NCI-H1092 treated with DMSO at 0.1 percent for 48 hours (cell line): ENCODE measurements around the gene WNK2.

ENCODE experiments used
- DNase-seq: peaks from one replicate; lab custom pipeline; 2025; lab: John Stamatoyannopoulos, UW

WNK2 gene

DNA sequence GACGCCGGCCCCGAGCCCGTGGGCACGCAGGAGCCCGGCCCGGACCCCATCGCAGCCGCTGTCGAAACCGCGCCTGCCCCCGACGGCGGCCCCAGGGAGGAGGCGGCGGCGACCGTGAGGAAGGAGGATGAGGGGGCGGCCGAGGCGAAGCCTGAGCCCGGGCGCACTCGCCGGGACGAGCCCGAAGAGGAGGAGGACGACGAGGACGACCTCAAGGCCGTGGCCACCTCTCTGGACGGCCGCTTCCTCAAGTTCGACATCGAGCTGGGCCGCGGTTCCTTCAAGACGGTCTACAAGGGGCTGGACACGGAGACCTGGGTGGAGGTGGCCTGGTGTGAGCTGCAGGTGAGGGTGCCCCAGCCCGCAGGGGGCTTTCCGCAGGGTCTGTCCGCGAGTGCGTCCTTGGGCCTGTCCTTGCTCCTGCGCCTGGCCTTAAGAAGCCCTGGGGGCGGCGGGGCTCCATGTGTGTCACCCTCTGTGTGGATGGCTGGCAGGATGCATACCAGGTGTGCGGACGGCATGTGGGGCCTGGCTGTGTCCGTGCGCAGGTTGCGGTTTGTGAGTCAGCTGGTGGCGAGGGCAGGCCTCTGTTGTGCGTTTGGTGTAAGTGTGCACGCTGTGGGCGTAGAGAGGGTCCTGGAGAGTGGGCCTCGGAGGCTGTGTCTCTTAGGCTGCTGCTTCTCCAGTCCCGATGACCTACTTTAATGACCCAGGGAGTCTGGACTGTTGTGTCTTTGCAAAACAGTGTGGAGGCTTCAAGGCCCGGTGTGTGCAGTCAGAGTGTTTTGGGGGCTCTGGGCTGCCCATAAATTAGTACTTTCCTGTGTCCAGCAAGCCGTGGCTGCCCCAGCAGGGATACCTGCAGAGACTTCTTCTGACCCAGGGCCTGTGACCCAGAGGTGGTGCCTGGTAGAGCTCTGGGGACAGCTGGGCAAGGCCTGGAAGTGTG is 1.6 kb downstream of the WNK2 start:
- no peak for DNase-seq

DNA sequence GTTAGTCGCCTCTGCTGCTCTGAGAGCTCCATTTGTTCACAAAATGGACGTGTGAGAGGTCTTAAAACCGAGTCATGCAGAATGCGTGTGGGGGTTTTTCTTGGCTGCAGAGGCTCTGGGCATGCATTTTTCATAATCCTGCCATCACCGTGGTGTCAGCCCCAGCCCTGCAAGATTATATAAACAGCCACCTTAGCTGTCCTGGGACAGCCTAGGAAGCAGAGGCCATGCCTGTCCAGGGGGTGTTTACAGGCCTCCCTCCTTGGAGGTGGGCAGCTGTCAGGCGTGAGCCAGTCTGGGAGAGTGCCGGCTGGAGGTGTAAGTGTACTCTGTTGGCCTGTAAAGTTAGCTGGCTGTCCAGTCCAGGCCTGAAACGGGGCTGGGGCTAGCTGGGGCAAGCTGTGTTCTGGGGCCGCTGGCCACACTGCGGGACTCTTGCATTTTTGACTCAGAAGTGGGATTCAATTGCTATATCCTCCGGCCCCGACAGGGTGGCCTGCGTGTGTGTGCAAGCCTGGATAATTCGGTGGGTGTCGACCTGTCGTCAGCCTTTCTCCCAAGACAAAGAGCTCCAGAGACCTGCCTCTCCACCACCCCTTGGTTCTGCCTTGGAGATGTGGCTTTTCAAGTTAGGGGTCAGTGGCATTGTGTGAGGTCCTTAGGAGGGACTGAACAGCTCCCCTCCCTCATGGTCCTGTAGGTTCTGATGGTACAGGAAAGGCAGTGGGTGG is 2.4 kb downstream of the WNK2 start:
- no peak for DNase-seq

GRCh38 chr9:93187047-93187446 is 3.1 kb downstream of the WNK2 start:
- DNase-seq: no peak

- DNase-seq: no peak
These were observed 3.6 kb downstream of the WNK2 start for GRCh38 chr9:93187574-93187973.

GRCh38 chr9:93188426-93189368 is 4.8 kb downstream of the WNK2 start:
- no peak for DNase-seq

GRCh38 chr9:93189369-93190132 is 5.6 kb downstream of the WNK2 start:
- no peak for DNase-seq

DNA sequence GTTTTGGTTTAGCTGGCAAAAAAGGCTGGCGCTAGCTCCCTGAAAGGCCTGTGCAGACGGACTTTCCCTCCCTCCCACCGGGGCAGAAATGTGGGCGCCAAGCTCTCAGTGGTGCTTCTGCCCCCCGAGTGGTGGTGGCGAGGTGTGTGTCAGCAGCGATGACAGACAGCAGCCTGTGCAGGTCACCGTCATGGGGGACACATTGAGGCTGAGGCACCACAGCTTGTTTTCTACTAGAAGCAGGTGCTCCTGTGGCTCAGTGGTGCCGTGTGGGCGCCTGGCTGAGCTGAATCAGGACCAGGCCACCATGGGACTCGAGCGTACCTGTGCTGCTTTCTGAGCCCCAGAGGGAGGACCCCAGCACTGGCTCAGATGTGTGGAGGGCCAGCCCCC is 6.2 kb downstream of the WNK2 start:
- DNase-seq: no peak

DNA sequence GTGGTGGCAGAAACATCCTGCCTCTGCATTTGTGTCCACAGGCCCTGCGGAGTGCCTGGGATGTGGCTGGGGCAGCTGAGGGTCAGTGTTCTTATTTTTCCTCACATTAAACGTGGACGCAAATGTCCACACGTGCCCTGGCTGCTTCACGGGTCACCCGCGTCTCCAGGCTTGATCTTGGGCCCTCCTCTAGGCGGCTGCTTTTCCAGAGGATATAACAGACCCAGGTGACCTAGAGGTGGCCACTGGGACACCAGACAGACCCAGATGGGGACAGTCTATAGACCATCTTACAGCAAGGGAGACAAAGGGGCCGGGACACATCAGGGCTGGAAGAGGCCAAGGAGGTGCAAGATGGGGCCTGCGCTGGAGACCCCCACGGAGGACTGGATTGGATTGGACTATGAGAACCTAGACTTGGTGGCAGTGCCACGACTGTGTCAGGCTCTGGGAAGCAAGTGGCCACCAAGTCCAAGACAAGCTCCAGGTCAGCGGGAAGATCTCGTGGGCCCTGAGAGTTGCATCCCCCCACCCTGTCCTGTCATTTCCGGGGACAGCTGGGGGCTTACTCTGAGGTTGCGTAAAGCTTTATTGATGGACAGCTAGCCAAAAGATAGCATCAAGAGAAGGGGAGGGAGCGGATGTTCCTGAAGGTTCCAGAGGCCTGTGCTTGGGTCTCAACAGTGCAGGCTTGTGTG is 6.9 kb downstream of the WNK2 start:
- no peak for DNase-seq

DNA sequence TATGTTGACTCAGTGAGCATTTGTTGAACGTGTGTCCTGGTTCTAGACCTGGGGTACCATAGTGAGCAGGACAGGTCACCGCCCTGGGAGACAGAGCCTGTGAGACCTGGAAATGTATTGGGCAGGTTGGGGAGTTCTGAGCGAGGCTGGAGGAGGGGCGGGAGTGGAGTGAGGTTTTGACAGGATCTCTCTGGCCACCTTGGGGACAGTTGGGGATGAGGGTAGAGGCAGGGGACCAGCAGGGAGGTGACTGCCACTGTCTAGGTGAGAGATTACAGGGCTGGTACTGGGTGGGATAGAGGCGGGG is 7.4 kb downstream of the WNK2 start:
- no peak for DNase-seq

DNA sequence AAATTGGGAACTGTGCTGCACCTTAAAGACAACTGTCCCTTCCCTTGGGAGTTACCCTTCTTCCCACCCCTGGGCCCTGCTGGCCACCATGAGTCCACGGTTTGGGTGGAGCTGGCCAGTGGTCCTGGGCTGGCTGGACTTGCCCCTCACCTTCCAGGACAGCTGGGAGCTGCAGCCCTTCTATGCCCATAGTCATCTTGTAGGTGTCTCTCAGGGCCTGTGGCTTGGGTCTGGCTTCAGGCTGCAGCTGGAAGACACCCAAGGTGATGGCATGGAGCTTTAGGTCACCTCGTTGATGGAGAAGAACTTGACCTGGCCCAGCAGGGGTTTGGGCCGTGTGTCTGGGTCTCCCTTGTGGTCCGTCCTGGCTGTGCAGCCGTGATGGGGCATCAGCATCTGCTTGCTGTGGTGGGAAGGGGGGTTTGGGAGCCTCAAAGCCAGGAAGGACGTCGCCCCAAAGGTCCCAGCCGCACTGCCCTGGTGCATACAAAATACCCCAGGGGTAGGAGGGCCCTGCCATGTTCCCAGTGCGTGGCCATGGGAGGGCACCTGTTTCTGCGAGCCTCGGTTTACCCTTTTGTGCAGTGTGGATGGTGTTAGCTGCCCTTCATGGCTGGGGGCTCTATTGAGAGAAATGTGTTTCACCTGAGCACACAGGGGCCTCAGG is 8.9 kb downstream of the WNK2 start:
- no peak for DNase-seq

- peak; percentile 80 for DNase-seq
These were observed 9.7 kb downstream of the WNK2 start for GRCh38 chr9:93193388-93194220.

DNA sequence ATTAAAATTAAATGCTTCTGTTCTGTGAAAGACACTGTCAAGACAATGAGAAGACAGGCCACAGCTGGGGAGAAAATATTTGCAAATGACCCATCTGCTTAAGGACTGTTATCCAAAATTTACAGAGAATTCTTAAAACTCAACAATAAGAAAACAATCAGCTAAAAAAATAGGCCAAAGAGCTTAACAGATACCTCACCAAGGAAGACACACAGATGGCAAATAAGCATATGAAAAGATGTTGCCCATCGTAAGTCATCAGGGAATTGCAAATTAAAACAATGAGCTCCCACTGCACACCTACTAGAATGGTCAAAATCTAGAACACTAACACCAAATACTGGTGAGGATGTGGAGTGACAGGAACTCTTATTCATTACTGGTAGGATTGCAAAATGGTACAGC is 10.3 kb downstream of the WNK2 start:
- no peak for DNase-seq

DNA sequence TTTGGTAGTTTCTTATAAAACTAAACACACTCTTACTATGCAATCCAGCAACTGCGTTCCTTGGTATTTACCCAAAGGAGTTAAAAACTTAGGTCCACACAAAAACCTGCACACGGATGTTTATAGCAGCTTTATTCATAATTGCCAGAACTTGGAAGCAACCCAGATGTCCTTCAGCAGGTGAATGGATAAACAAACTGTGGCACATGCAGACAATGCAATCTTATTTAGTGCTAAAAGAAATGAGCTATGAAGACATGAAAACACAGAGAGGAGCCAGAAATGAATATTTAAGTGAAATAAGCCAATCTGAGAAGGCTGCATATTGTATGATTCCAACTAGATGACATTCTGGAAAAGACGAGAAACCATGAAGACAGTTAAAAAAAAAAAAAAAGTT is 10.7 kb downstream of the WNK2 start:
- DNase-seq: peak; percentile 55

DNA sequence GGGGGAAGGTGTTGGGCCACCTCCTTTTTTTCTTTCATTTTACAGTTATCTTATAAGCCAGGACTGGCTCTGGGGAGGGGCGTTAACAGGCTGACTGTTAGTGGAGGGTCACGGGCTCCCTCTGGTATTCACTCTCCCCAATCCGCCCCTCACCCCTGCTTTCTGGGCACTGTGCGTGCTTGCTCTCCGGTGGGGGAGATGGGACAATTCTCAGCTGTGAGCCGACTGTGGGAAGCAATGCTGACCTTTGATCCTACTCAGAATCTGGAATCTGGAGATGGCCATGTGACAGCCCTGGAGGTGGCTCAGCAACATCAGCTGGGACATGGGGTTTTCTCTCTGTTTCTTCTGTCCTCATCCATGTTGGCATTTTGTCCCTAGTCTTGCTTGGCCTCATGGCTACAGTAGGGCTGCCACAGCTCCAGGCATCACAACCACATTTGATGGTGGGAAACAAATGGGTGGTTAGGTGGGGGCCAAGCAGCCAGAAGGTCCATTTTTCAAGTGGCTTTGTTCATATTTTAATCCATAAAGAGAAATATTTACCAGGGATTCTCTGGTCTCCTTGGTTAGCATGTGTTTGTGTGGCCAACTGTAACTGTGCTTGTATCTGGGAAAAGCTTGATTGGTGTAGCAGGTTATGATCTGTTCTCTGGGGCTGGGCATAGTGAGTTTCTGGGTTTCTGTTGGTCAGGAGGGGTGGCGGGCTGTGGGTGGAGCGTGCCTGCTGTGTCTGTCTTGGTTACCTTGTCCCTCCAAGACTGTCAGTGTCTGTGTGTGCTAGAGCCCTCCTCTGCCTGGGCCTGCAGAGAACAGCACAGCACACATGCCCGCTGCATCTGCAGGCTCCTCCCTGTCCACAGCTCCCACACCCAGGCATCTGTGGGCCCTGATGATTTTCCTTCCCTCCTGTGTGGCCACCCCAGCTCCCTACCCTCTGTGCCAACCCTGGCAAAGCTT is 12.4 kb downstream of the WNK2 start:
- DNase-seq: no peak

DNA sequence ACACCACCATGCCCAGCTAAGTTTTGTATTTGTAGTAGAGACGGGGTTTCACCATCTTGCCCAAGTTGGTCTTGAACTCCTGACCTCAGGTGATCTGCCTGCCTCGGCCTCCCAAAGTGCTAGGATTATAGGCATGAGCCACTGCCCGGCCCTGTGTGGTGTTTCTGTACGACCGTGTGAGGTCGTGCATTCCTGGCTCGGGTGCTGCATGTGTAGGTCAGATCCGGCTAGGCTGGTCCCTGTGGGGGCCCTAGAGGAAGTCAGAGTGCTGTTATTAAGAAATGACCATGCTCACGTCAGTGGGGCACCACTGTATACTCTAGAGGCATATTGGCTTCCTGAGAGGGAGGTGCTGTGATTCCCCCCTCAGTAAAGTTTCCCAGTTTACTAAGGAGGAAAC is 13.7 kb downstream of the WNK2 start:
- DNase-seq: no peak

DNA sequence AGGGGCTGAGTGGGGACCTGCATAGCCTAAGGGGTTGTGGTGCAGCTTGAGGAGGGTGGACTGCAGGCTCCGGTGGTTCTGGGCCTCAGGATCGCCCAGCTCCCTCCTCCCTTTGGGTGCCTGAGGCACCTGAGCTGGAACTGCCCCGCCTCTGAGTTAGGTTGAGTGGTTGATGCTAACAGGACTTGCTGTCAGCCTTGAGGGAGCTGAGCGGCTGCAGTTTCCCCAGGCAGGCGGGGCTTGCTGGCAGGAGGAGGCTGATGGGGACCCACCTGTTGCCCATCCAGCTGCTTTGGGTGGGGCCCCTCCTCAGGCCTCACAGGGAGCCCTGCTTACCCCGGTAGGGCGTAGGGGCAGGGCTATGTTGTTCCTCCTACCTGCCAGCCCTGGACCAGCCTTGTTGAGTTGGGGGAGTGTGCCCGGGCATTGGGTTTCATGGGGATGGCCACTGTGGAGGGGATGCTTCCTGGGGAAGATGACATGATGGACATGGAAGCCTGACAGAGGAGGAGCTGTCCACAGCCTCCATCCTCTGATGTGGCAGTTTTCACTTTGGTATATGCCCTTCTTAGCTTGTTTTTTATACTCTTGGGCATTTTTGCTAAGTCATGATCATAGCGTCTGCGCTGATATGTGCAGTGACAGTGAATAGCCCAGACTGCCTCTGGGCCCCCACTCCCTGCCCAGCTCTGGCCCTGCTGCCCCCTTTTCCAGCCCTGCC is 14.3 kb downstream of the WNK2 start:
- DNase-seq: no peak

DNA sequence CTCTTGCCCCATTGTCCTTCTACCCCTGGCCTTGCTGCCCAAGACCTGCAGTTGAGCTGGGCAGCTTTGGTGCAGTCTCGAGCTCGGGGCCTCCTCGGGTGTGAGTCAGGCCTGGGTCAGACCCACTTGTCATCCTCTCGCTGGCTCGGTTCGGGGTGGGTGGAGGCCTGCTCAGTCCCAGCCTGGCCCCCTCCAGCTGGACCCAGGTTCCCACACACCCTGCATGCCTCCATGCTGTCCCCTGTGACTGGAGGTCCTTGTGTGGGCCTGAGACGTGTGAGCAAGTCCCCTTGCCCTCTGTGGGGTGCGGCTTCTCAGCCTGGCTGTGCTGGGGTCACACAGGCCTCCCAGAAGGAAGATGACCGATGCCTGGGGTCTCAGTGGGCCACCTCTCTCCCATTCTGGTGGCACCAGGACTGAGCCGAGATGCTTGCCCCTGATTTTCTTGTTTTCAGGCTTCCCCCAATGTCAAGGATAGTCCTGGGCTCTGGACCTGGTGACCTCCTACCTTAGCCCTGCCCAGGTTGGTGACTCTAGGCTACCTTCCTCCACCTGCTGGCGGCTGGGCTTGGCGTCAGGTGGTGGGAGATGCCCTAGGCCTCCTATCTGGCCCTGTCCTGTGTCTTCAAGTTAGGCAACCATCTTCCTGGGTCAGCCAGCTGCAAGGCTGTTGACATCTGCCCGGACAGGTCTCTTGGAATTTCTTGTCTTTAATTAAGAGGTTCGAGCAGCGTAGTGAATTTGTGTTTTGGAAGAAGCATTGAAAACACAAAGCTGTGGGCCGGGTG is 15.1 kb downstream of the WNK2 start:
- no peak for DNase-seq
